GM21447 (cell line): ENCODE measurements around the gene LENEP.
A peak's percentile ranks its signal among the peaks of the same experiment; 100 is the strongest.

Experiments
- ATAC-seq: cut with Tn5 transposase; IDR thresholded peaks from one replicate; pipeline ENCODE4 v1.9.1; 2021; ENCODE audit not compliant: unreplicated experiment

Gene LENEP

GRCh38 chr1:154960446-154961136 is 32.8 kb upstream of the LENEP start:
- no peak for ATAC-seq

- ATAC-seq = peak; percentile 68
Observed at GRCh38 chr1:154961207-154962155, 31.9 kb upstream of the LENEP start, which contains the start of gene PYGO2. Gene PYGO2 (minus strand): TSS chr1:154961782. CDS start chr1:154961576, 206 bp downstream.

- ATAC-seq = peak; percentile 14
Observed at GRCh38 chr1:154962156-154962749, 31.1 kb upstream of the LENEP start.

GRCh38 chr1:154962795-154963330 is 30.5 kb upstream of the LENEP start:
- ATAC-seq = no peak

GRCh38 chr1:154963643-154964042 is 29.7 kb upstream of the LENEP start:
- no peak for ATAC-seq

- ATAC-seq = no peak
Observed at GRCh38 chr1:154964359-154964758, 29.0 kb upstream of the LENEP start.

- no peak for ATAC-seq
Observed at GRCh38 chr1:154966111-154966510, 27.3 kb upstream of the LENEP start.

- no peak for ATAC-seq
Observed at GRCh38 chr1:154967331-154967950, 25.9 kb upstream of the LENEP start.

- no peak for ATAC-seq
Observed at GRCh38 chr1:154968731-154969130, 24.7 kb upstream of the LENEP start.

- ATAC-seq = no peak
Observed at GRCh38 chr1:154969246-154969645, 24.1 kb upstream of the LENEP start.

- no peak for ATAC-seq
Observed at GRCh38 chr1:154969860-154970452, 23.4 kb upstream of the LENEP start.

GRCh38 chr1:154970631-154971340 is 22.6 kb upstream of the LENEP start, which contains the start of gene SHC1:
Gene SHC1 (minus strand): TSS chr1:154970747. CDS start chr1:154970526, 221 bp downstream.
- no peak for ATAC-seq

GRCh38 chr1:154971341-154971998 is 21.9 kb upstream of the LENEP start:
- ATAC-seq = no peak

GRCh38 chr1:154972213-154972516 is 21.2 kb upstream of the LENEP start:
- no peak for ATAC-seq

GRCh38 chr1:154972517-154973343 is 20.7 kb upstream of the LENEP start:
- ATAC-seq = no peak

- no peak for ATAC-seq
Observed at GRCh38 chr1:154973344-154974101, 19.9 kb upstream of the LENEP start.

- peak; percentile 70 for ATAC-seq
Observed at GRCh38 chr1:154974102-154974807, 19.1 kb upstream of the LENEP start, which contains the start of gene CKS1B. Gene CKS1B (plus strand): TSS chr1:154974681. CDS start chr1:154974746, 65 bp downstream.
